Activated CD4-positive, CD25-positive, alpha-beta regulatory T cell (primary cell): Measurements from ENCODE around the gene ZNF217.

Source experiments
- DNase-seq, 4 experiments: peaks; one replicate each; lab custom pipeline; 2025; lab: John Stamatoyannopoulos, UW

The ZNF217 gene

DNA sequence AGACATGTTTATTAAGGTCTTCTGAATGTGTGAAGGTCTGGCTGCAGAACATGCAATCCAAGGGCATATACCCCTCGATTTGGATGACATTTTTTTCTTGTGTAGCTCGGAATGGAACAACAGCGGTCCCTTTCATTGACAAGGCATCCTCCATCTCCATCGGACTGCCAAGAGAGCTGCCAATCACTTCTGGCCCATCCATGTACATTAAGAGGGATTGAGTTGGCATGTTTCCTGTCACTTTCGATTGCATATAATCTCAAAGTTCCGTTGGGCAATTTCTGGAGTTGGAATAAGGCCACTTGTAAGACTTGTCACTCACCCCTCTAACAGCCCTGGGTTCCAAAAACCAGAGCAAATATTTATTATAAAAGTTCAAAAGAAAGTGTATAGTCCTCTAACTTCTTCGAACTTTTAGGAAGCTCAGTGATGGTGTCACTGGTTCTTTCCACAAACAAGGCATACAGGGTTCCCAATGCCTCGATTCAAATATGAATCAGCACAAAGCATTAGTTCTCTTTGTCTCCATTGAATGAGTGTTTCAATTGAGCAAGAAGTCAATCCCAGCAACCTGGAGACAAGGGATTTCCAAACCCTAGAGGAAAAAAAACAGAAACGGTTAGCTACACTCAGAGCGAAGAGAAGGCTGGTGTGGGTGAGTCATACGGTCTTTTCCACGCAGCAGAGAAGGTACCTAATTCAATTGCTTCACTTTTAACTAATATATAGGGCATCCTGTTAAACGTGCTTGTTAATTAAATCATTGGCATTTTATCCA, 10.9 kb downstream of the ZNF217 start:
- peak in 1 of 4 experiments; percentile 14 for DNase-seq

GRCh38 chr20:53582251-53582570, 11.4 kb downstream of the ZNF217 start:
- no peak for DNase-seq

GRCh38 chr20:53581444-53582250, 12.0 kb downstream of the ZNF217 start:
- no peak for DNase-seq

GRCh38 chr20:53580376-53581111, 13.1 kb downstream of the ZNF217 start:
- DNase-seq = no peak

DNA sequence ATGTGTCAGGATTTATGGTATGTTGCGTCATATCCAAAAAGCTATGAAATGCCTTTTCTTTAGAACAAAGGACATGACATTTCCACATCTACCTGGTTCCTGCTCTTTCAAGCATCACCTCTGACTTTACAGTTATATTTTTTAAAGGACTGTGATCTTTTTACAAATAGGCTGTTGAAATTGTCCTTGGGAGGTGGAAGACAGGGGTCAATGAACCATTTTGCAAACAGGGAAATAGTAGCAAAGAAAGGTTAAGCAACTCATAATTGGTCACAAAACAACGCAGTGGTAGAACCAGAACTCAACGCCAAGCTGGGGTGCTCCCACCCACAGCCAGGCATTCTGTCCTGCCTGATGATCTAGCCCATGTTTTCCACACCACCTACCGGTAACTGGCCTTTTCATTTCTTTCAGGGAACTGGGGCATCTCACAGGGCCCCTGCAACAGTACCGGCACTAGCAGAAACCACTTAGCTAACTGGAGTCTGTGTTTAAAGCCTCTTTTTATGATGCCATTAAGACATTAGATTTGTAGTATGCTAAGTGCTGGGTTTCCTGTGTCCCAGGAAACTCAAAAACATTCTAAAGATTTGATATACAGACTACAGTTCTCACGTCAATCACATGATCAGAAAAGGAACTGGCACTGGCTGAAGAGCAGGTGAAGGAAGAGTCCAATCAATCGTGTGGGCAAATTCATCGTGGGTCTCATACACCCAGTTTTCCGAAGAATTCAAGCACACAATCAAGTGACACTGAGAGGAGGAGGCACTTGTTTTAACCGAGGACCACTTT, 13.9 kb downstream of the ZNF217 start:
- no peak for DNase-seq

GRCh38 chr20:53579266-53579580, 14.4 kb downstream of the ZNF217 start:
- DNase-seq = no peak

GRCh38 chr20:53578492-53579222, 15.0 kb downstream of the ZNF217 start:
- peak in 2 of 4 experiments; percentile 12 to 36 for DNase-seq

DNA sequence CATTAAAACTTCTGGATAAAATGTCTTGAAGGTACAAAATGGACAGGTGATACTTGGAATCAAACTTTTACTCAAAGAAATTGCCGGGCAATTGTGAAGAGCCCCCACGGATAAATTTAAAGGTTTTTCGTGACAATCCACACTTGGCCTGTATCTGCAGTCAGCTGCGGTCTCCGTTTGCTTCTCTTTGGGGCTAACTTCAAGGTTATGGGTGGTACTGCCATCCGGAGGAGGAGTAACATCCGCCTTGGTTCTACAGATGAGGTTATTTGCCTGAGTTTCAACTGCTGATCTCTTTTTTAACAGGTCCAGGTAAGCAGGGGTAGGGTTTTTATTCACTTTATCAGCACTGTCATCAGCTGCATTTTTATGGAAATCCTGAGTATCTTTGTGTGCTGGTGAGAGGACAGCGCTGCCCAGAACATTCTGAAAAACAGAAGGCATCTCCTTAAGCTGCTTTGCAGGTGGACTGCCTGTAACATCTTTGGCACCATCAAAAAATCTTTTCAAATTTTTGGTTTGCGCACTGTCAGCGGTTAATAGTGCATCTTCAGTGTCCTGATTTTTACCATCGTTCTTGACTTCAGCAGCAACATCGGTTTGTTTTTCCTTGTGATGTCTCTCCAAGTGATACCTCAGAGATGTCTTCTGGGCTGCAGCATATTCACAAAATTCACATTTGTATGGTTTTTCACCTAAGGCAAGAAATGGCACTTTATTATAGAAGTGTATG, 16.9 kb downstream of the ZNF217 start:
- DNase-seq = no peak

- DNase-seq = no peak
Measured at GRCh38 chr20:53576195-53576580, 17.5 kb downstream of the ZNF217 start.

DNA sequence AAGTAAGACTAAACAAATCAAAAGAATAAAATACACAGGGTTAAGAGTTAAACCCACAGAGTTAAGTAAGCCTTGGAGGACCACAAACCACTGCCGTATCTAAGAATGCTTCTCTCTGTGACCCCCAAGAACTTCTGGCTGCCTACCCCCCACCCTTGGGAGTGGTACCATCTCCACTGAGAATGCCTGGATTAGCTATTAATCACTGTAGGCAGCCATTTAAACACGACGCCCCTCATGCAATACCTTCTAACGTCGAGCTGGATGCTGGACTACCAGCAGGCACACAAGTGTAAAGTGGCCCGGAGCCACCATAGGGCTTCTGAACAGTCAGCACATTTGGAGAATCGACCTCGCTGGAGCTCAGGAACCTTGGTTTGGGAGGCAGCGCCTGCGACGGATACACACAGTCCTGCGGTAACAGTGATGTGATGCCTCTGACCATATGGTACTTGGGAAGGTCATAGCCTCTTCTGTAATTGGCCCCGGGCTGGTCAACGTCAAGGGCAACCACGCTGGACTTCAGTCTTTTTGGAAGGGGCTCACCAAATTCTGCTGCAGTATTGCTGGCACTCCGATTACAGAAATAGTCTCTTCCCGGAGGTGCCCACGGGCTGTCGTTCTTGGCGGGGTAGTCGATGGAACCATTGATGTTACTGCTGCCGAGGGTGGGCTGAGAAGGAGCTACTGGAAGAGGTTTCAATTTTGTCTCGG, 18.0 kb downstream of the ZNF217 start:
- no peak for DNase-seq

DNA sequence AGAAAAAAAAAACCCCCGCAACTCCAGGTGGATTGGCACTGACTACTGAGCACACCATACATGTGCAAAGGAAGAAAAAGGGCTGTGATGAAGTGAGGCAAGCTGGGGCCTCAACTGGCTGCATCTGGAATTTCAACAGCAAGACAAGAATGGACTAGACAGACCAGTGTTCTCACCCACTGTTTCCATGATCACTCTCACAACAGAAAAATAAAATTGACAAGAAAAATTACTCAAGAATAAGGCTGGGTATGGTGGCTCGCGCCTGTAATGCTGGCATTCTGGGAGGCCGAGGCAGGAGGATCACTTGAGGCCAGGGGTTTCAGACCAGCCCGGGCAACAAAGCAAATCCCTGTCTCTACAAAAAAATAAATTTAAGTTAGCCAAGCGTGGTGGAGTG, 18.8 kb downstream of the ZNF217 start:
- DNase-seq = no peak

DNA sequence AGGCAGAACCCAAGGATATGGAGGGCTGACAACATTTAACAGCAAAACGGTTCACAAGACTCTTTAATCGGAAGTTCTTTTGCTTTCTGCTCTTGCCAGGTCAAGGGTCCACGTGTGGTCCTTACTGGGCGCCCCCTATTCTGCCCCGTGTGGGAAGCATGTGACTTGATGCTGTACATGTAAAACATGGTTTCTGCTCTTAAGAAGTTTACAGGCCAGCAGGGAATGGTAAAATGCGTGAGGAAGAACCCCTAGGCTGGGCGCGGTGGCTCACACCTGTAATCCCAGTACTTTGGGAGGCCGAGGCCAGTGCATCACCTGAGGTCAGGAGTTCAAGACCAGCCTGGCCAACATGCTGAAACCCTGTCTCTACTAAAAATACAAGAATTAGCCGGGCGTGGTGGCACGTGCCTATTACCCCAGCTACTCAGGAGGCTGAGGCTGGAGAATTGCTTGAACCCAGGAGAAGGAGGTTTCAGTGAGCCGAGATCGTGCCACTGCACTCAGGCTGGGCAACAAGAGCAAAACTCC, 19.3 kb downstream of the ZNF217 start:
- DNase-seq = no peak

DNA sequence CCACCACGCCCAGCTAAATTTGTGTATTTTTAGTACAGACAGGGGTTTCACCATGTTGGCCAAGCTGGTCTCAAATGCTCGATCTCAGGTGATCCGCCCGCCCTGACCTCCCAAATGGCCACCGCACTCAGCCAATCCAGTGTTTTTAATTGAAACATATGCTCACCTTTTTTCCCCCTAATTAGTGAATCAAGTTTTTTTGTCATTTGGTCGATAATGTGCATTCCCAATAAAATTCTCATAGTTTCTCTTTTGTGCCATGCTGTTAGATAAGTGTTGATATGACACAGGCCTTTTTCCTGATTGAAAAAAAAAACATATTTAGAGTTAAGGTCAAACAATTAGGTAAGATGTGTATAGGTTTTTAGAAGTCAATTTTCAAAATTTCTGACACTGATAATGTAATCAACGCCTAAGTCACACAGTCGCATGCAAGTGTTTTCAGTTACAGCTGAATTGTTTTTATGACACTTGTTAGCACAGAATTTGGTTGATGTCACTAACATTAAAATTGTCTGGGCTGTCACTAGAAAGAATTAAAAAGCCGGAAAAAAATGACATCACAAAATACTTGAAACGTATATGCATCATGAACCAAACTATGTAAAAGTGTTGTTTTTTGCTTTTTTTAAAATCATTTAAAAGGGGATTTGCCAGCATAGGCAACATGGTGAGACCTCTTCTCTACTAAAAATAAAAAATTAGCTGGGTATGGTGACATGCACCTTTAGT, 21.9 kb downstream of the ZNF217 start:
- no peak for DNase-seq

DNA sequence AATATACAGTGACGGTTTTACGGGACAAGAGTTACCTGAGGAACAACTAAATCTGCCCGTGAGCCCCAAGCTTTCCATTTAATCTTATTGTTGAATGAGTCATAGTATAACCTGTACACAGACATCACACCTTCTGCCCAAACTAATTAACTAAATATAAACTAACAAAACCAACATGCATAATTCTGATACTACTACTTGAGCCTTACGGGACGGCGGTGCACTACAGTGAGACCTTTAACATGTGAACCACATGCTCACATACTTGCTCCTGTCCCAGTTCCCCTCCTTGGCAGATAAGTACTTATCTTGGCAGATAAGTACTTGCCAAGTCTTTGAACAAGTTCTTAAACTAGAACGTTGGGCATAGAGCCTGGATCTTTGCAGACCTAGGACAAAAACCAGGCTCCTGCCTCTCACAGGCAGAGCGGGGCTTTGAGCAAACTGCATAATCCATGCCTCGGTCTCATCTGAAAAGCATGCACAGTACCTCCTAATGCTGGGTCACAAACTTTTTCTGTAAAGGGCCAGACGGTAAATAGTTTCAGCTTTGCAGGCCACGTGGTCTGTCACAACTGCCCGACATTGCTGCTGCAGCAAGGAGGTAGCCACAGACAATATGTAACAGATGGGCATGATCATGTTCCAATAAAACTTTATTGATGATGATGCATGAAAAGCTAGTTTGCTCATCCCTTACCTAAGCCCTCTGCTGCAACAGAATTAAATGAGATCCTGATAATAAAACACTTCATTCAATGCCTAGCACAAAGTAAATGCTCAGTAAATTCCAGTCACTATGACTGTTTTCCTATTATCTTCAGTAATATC, 23.0 kb downstream of the ZNF217 start:
- DNase-seq = no peak

- no peak for DNase-seq
Measured at GRCh38 chr20:53569606-53570307, 23.9 kb downstream of the ZNF217 start.

DNA sequence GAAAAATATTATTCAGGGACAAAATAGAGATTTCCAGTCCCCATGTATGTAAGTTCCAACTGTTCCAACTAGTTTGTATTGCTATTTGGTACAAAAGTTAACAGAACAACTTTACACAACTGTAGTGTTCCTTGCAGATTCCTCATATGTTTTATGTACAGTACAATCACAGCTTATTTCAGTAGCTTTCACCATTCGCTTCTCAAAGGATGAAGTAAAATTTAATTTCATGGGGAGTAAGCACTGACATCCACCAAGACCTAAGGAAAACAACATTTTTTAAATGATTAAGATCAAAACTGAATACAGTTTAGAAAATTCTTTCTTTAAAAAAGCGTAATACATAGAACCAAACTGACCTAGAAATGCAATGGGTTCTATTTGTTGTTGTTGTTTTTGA, 24.6 kb downstream of the ZNF217 start:
- DNase-seq = no peak

DNA sequence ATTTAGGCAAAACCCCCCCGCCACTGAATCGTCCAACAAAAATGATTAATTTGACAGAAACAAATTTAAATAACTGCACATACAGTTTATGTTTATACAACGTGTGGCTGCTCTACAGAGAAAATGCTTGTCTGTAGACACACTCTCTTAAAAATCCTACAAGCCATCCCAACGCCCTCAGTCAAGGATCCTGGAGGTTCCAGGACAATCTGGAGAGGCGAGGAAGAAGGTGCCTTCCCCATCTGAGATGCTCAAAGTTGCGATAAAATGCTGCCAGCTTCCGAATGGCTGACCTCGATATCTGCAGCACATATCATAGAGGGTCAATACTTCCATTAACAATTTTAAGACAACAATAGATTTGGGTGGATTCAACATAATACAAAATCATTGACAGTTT, 25.3 kb downstream of the ZNF217 start:
- no peak for DNase-seq
